PFSK-1 (cell line): ENCODE results near the gene GPC3.

Experiments used
- FOXP2 ChIP-seq: optimal IDR thresholded peaks from 2 replicates; pipeline ENCODE3; 2011; ENCODE audit warnings: borderline replicate concordance, control low read depth, inconsistent platforms; ENCODE audit not compliant: insufficient read depth; ENCODE audit errors: extremely low read length, extremely low read depth
- POLR2AphosphoS5 ChIP-seq: IDR thresholded peaks from 2 replicates; pipeline ENCODE4 v1.6.1; 2012; ENCODE audit warnings: low read depth, mild to moderate bottlenecking, control low read depth, low read length, moderate library complexity
- TAF1 ChIP-seq: IDR thresholded peaks from 2 replicates; pipeline ENCODE4 v1.6.1; 2012; ENCODE audit warnings: low read length, control low read depth, borderline replicate concordance; ENCODE audit not compliant: insufficient read depth
- TF ChIP-seq, protein P1 (sequence below), 2 experiments: IDR thresholded peaks; 2 replicates each; pipeline versions ENCODE4 v1.6.1 to v1.8.0; 2011 to 2012; ENCODE audit warnings: low read depth in 2 of 2, low read length in 2 of 2, control low read depth in 1 of 2, inconsistent platforms in 1 of 2, mild to moderate bottlenecking in 1 of 2, moderate library complexity in 1 of 2; ENCODE audit not compliant: insufficient read depth in 1 of 2

DNA sequence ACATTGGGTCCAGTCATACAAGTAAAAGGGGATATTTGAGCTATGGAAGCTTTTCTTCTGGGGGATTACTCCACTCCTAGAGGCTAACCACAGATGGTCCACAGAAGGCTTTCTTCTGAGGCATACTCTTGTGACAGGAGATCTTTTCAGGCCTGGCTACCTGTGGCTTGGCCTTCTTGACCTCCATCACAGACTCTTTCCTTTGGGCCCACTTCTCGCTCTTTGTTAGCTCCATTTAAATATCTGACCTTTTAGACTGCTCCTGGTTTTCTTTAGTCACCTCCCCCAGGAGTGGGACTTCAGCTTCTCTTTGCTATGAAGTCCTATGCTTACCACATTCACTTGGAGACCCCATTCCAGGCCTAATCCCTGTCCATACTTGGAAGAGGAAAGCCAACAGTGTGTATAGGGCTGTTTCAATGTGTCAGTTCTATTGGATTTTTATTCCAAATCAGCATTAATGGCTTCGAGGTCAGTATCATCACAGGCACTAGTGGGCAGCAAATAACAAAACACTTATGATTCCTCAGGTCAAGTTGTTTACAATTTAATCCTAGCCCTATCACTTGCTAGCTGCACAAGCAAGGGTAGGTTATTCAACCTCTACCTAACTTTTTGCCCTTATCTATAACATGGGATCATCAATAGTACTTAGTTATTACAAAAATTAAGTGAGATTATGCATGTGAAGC lies 26.3 kb downstream of the GPC3 start:
- TF ChIP-seq FOXP2: no peak
- TF ChIP-seq, protein P1, sequence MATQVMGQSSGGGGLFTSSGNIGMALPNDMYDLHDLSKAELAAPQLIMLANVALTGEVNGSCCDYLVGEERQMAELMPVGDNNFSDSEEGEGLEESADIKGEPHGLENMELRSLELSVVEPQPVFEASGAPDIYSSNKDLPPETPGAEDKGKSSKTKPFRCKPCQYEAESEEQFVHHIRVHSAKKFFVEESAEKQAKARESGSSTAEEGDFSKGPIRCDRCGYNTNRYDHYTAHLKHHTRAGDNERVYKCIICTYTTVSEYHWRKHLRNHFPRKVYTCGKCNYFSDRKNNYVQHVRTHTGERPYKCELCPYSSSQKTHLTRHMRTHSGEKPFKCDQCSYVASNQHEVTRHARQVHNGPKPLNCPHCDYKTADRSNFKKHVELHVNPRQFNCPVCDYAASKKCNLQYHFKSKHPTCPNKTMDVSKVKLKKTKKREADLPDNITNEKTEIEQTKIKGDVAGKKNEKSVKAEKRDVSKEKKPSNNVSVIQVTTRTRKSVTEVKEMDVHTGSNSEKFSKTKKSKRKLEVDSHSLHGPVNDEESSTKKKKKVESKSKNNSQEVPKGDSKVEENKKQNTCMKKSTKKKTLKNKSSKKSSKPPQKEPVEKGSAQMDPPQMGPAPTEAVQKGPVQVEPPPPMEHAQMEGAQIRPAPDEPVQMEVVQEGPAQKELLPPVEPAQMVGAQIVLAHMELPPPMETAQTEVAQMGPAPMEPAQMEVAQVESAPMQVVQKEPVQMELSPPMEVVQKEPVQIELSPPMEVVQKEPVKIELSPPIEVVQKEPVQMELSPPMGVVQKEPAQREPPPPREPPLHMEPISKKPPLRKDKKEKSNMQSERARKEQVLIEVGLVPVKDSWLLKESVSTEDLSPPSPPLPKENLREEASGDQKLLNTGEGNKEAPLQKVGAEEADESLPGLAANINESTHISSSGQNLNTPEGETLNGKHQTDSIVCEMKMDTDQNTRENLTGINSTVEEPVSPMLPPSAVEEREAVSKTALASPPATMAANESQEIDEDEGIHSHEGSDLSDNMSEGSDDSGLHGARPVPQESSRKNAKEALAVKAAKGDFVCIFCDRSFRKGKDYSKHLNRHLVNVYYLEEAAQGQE (IDR thresholded peaks at IDR 0.05; ENCODE audit: insufficient read depth in 1 of 2, low read depth in 2 of 2, low read length in 2 of 2): no peak
- TF ChIP-seq TAF1: no peak
- TF ChIP-seq POLR2AphosphoS5: no peak
